Vagina (tissue), 2 donors: ENCODE results near the gene CENPE.

Experiments
- CTCF ChIP-seq, 3 experiments: fragments of 450-650 bp in 2 of 3; fragments of 200-600 bp in 1 of 3; sonication (generic) in 1 of 3; IDR thresholded peaks; one replicate each; pipeline ENCODE4 v1.5.1; 2017 to 2019; ENCODE audit warnings: antibody characterized with exemption in 3 of 3, mild to moderate bottlenecking in 2 of 3, moderate library complexity in 2 of 3
- POLR2A ChIP-seq, 2 donors: fragments of 450-650 bp; IDR thresholded peaks; one replicate each; pipeline ENCODE4 v1.6.1; 2017; ENCODE audit warnings: antibody characterized with exemption in 2 of 2, mild to moderate bottlenecking in 2 of 2, moderate library complexity in 2 of 2

DNA sequence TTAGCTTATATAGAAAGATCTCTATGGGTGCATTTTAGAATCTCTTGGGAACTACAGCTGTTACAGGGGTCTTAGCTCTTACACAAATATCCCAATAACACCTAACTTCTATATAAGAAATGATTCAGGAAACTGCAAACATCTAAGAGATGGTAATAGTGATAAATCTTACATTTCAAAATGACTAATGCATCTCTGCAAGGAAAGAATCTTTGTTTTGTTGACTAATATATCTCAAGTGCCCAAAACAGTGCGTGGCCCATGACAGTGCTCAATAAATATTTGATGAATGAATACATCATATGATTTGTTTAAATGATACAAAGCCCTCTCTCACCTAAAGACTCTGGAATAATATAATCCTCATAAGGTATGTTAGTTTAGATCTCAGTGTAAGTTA is 47.5 kb downstream of the CENPE start:
- TF ChIP-seq POLR2A (IDR thresholded peaks at IDR 0.05) (no peak), CTCF (IDR thresholded peaks at IDR 0.05) (no peak)
